MCF 10A (cell line): Measurements from ENCODE around the gene JAM2. TPM values are rescaled to one million over a fixed set of nuclear protein-coding genes. Genes with fewer than 3 reads are reported as not detected.

Experiments used
- BruUV-seq: library from RNA; stranded (reverse); fragments of 400-500 nt; replicated peaks from 2 replicates; lab custom pipeline; 2021; lab: Mats Ljungman, UMichigan
- CTCF ChIA-PET: fragments of 300-600 bp; sonication (Branson Sonifier 250); formaldehyde crosslinking; extraction: SDS; loops from one replicate; lab custom pipeline; 2021; ENCODE audit warnings: antibody characterized with exemption, inconsistent platforms; lab: Yijun Ruan, JAX
- POLR2A ChIA-PET: fragments of 300-600, 350-650 bp; sonication (Branson Sonifier 250); formaldehyde crosslinking; extraction: SDS; loops from one replicate; lab custom pipeline; 2020; ENCODE audit warnings: antibody characterized with exemption, inconsistent platforms; lab: Yijun Ruan, JAX
- DNase-seq: peaks from one replicate; pipeline ENCODE4 v3.0.0-alpha.2; 2018; ENCODE audit not compliant: unreplicated experiment
- H3K27ac Mint-ChIP-seq: one replicate; pipeline ENCODE4 v1.8.0; 2022; ENCODE audit warnings: mild to moderate bottlenecking, low read depth, mixed read lengths; ENCODE audit not compliant: unreplicated experiment
- H3K27me3 Mint-ChIP-seq: one replicate; pipeline ENCODE4 v1.8.0; 2022; ENCODE audit warnings: mixed read lengths; ENCODE audit not compliant: insufficient read depth, unreplicated experiment
- H3K36me3 Mint-ChIP-seq: one replicate; pipeline ENCODE4 v1.8.0; 2022; ENCODE audit warnings: mild to moderate bottlenecking, moderate library complexity, mixed read lengths; ENCODE audit not compliant: insufficient read depth, unreplicated experiment
- H3K4me1 Mint-ChIP-seq: one replicate; pipeline ENCODE4 v1.8.0; 2022; ENCODE audit warnings: mixed read lengths; ENCODE audit not compliant: insufficient read depth, unreplicated experiment
- H3K4me3 Mint-ChIP-seq: one replicate; pipeline ENCODE4 v1.8.0; 2022; ENCODE audit warnings: mild to moderate bottlenecking, moderate library complexity, mixed read lengths; ENCODE audit not compliant: unreplicated experiment
- H3K9me3 Mint-ChIP-seq: one replicate; pipeline ENCODE4 v1.8.0; 2022; ENCODE audit warnings: mixed read lengths; ENCODE audit not compliant: unreplicated experiment
- intact Hi-C: fragments of 100-400 bp; cut with micrococcal nuclease; formaldehyde crosslinking; loops from 2 replicates; pipeline ENCODE4 v1.14.1; 2022
- total RNA-seq: library from RNA; stranded (reverse); gene quantifications from 2 replicates; pipeline ENCODE4 v1.2.3, GENCODE V29; 2022
- TF ChIP-seq, protein P1 (sequence below): fragments of 200-600 bp; IDR thresholded peaks from one replicate; pipeline ENCODE4 v1.8.0; 2022; ENCODE audit warnings: antibody characterized with exemption, mild to moderate bottlenecking; ENCODE audit not compliant: unreplicated experiment

The JAM2 gene
- total RNA-seq, 1 experiment from 2014 or later = 0.07 TPM

DNA sequence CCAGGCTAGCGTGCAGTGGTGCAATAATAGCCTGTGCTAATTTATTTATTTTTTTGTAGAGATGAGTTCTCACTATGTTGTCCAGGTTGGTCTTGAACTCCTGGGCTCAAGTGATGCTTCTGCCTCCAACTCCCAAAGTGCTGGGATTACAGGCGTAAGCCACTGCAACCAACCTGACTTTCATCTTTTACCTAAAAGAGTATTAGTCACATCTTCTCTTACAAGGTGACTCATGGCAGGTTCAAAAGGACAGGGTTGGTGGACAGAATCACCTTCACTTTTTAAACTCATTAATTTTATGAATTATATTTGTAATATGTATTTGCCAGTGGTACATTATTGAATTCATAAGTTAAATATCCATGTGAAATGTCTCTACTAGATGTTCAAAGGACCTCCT, 18.1 kb downstream of the JAM2 start:
- DNase-seq = peak; percentile 18
- H3K27ac Mint-ChIP-seq = no peak overlapping the region

DNA sequence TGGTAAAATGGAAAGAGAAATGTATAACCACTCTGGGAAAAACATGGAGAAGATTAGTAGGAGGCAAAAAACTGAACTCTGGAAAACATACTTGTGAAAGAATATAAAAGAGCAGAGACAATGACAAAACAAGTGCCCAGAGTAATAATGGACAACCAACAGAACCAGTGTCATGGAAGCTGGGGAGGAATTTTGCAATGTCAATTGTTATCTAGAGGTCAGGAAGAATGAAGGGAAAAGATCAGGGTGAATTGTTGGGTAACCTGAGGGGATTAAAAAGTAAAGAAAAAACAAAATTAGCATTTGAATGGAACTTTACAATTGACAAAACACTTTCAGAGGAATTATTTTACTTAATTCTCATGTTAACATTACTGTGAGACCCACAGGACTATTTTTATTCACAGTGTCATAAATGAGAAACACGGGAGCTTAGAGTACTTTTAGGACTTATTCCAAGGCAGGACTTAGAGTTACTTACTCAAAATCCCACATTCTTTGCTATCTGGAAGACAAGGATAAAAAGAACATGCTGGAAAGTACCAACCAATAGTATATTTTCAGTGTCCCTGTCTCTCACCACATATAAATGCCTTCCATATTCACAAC, 19.5 kb downstream of the JAM2 start:
- no TSS peak for BruUV-seq
- no peak for DNase-seq
- ChIA-PET POLR2A (interaction anchor here (0.7 kb wide), 1 partner anchor 1138 kb away, joined by 3 read pairs; no protein-coding TSS in a partner anchor), CTCF (no interaction called here)
- H3K36me3 Mint-ChIP-seq = no peaks in the 10 kb centered on the region
- H3K9me3 Mint-ChIP-seq = no peaks in the 10 kb centered on the region
- no peak overlapping the region for H3K4me3 Mint-ChIP-seq
- intact Hi-C loops = no loop called here
- H3K27ac Mint-ChIP-seq = no peak overlapping the region
- TF ChIP-seq, protein P1, sequence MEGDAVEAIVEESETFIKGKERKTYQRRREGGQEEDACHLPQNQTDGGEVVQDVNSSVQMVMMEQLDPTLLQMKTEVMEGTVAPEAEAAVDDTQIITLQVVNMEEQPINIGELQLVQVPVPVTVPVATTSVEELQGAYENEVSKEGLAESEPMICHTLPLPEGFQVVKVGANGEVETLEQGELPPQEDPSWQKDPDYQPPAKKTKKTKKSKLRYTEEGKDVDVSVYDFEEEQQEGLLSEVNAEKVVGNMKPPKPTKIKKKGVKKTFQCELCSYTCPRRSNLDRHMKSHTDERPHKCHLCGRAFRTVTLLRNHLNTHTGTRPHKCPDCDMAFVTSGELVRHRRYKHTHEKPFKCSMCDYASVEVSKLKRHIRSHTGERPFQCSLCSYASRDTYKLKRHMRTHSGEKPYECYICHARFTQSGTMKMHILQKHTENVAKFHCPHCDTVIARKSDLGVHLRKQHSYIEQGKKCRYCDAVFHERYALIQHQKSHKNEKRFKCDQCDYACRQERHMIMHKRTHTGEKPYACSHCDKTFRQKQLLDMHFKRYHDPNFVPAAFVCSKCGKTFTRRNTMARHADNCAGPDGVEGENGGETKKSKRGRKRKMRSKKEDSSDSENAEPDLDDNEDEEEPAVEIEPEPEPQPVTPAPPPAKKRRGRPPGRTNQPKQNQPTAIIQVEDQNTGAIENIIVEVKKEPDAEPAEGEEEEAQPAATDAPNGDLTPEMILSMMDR = no peak
- no peaks in the 10 kb centered on the region for H3K27me3 Mint-ChIP-seq
- no peaks in the 10 kb centered on the region for H3K4me1 Mint-ChIP-seq

More for the DNA sequence above, 18.1 kb downstream of the JAM2 start:
- BruUV-seq = no TSS peak
- intact Hi-C loops = no loop called here
- H3K9me3 Mint-ChIP-seq = no peaks in the 10 kb centered on the region
- ChIA-PET CTCF (no interaction called here), POLR2A (no interaction called here)
- H3K4me1 Mint-ChIP-seq = no peaks in the 10 kb centered on the region
- H3K27me3 Mint-ChIP-seq = no peaks in the 10 kb centered on the region
- TF ChIP-seq, protein P1 = no peak
- no peaks in the 10 kb centered on the region for H3K36me3 Mint-ChIP-seq
- H3K4me3 Mint-ChIP-seq = no peak overlapping the region

DNA sequence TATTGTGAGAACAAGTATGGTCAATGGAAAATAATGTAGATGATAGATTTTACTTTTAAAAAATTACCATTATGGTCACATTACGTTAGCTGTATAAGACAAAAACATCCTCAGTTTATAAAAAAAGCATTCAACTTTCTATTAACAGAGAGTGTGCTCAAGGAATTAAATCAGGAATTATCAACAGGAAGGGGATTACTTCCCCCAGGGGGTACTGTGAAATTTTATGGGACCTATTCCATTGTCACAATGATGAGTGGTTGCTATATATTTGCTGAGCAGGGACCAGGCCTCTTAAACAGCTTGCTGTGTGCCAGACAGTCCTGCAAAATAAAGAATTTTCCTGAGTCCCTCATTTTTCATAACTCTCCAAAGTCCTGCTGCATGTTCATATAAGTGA, 21.2 kb downstream of the JAM2 start:
- CTCF ChIA-PET = interaction anchor here (1.5 kb wide), 1 partner anchor 21 kb away, joined by 4 read pairs; the partner anchor contains the start of gene JAM2
- no peaks in the 10 kb centered on the region for H3K4me1 Mint-ChIP-seq

DNA sequence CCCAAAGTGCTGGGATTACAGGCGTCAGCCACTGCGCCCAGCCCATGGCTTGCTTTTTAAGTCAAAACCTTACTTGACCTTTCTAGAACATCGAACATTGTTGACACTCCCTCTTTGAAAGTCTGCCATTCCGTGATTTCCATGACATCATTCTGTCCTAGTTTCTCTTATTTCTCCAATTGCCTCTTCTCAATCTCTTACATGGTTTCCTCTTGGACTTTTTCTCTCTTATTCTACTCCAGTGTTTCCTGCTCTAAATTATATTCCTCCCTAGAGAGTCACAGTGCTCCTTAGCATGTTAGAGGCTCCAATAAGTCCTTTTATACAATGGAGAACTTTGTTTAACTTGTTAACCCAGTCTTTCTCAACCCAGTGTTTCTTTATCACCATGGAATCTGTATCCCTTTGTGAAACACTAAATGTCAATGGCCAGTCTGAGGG, 25.5 kb downstream of the JAM2 start:
- TF ChIP-seq, protein P1 = no peak
- no peaks in the 10 kb centered on the region for H3K9me3 Mint-ChIP-seq
- ChIA-PET CTCF (interaction anchor here (0.6 kb wide), 1 partner anchor 191 kb away, joined by 3 read pairs; no protein-coding TSS in a partner anchor), POLR2A (no interaction called here)
- H3K27ac Mint-ChIP-seq = no peak overlapping the region
- no peak for DNase-seq
- BruUV-seq = no TSS peak
- intact Hi-C loops = no loop called here
- no peaks in the 10 kb centered on the region for H3K4me1 Mint-ChIP-seq
- H3K27me3 Mint-ChIP-seq = peaks cover 7% of the 10 kb centered on the region
- H3K36me3 Mint-ChIP-seq = no peaks in the 10 kb centered on the region
- no peak overlapping the region for H3K4me3 Mint-ChIP-seq

More for the DNA sequence above, 21.2 kb downstream of the JAM2 start:
- no peaks in the 10 kb centered on the region for H3K27me3 Mint-ChIP-seq
- no peaks in the 10 kb centered on the region for H3K9me3 Mint-ChIP-seq
- DNase-seq = no peak
- H3K36me3 Mint-ChIP-seq = no peaks in the 10 kb centered on the region
- no peak overlapping the region for H3K27ac Mint-ChIP-seq
- intact Hi-C loops = no loop called here
- no TSS peak for BruUV-seq
- POLR2A ChIA-PET = no interaction called here
- no peak overlapping the region for H3K4me3 Mint-ChIP-seq
- TF ChIP-seq, protein P1 = no peak
